ENCODE measurements around the gene KRTAP9-9.
"Not testable (repeated sequence)": the region's sequence is repeated elsewhere in the genome, so short reads cannot be mapped to it uniquely, and the experiment has no call there.

Gene KRTAP9-9

GRCh38 chr17:41255381-41256290, at the start of gene KRTAP9-9:
Gene KRTAP9-9 (plus strand): TSS chr17:41255384.
- DNase-seq: not testable (repeated sequence)

- no peak for DNase-seq
- no peak for TF ChIP-seq GATA1 (IDR thresholded peaks at IDR 0.05; ENCODE audit: low read depth, low read length)
- TF ChIP-seq POLR2A (IDR thresholded peaks at IDR 0.05; ENCODE audit: low read length): no peak
Observed at GRCh38 chr17:41211845-41212466, 43.2 kb upstream of the KRTAP9-9 start.

- DNase-seq: no peak
- TF ChIP-seq GATA1 (IDR thresholded peaks at IDR 0.05; ENCODE audit: low read depth, low read length): no peak
- TF ChIP-seq POLR2A (IDR thresholded peaks at IDR 0.05; ENCODE audit: low read length): no peak
Observed at GRCh38 chr17:41212524-41213169, 42.5 kb upstream of the KRTAP9-9 start.

GRCh38 chr17:41215681-41216080, 39.5 kb upstream of the KRTAP9-9 start:
- TF ChIP-seq POLR2A (IDR thresholded peaks at IDR 0.05; ENCODE audit: low read length) (no peak), GATA1 (IDR thresholded peaks at IDR 0.05; ENCODE audit: low read depth, low read length) (no peak)
- DNase-seq: no peak

- no peak for TF ChIP-seq POLR2A (IDR thresholded peaks at IDR 0.05; ENCODE audit: low read length)
- no peak for TF ChIP-seq GATA1 (IDR thresholded peaks at IDR 0.05; ENCODE audit: low read depth, low read length)
- no peak for DNase-seq
Observed at GRCh38 chr17:41223821-41224220, 31.4 kb upstream of the KRTAP9-9 start.

- no peak for DNase-seq
- no peak for TF ChIP-seq GATA1 (IDR thresholded peaks at IDR 0.05; ENCODE audit: low read depth, low read length)
- TF ChIP-seq POLR2A (IDR thresholded peaks at IDR 0.05; ENCODE audit: low read length): no peak
Observed at GRCh38 chr17:41226051-41226450, 29.1 kb upstream of the KRTAP9-9 start.

- not testable (repeated sequence) for DNase-seq
Observed at GRCh38 chr17:41226598-41227095, 28.5 kb upstream of the KRTAP9-9 start, which contains the start of gene KRTAP9-2. Gene KRTAP9-2 (plus strand): TSS chr17:41226648. CDS start chr17:41226655, 7 bp downstream.

GRCh38 chr17:41230094-41230493, 25.1 kb upstream of the KRTAP9-9 start:
- TF ChIP-seq POLR2A (IDR thresholded peaks at IDR 0.05; ENCODE audit: low read length) (no peak), GATA1 (IDR thresholded peaks at IDR 0.05; ENCODE audit: low read depth, low read length) (no peak)
- no peak for DNase-seq

GRCh38 chr17:41231731-41232130, 23.5 kb upstream of the KRTAP9-9 start:
- DNase-seq: no peak
- no peak for TF ChIP-seq GATA1 (IDR thresholded peaks at IDR 0.05; ENCODE audit: low read depth, low read length)
- no peak for TF ChIP-seq POLR2A (IDR thresholded peaks at IDR 0.05; ENCODE audit: low read length)

- DNase-seq: not testable (repeated sequence)
Observed at GRCh38 chr17:41232399-41233105, 22.6 kb upstream of the KRTAP9-9 start, which contains the start of gene KRTAP9-3. Gene KRTAP9-3 (plus strand): TSS chr17:41232449. CDS start chr17:41232502, 53 bp downstream.

GRCh38 chr17:41237116-41237515, 18.1 kb upstream of the KRTAP9-9 start:
- DNase-seq: not testable (repeated sequence)

GRCh38 chr17:41237949-41238437, 17.2 kb upstream of the KRTAP9-9 start, which contains the start of gene KRTAP9-8:
Gene KRTAP9-8 (plus strand): TSS chr17:41237999. CDS start chr17:41238052, 53 bp downstream.
- not testable (repeated sequence) for DNase-seq

GRCh38 chr17:41246995-41247787, 8.0 kb upstream of the KRTAP9-9 start:
- not testable (repeated sequence) for DNase-seq

GRCh38 chr17:41249637-41250240, 5.4 kb upstream of the KRTAP9-9 start, which contains the start of gene KRTAP9-4:
Gene KRTAP9-4 (plus strand): TSS chr17:41249687. CDS start chr17:41249721, 34 bp downstream.
- DNase-seq: not testable (repeated sequence)

Data from erythroblast (primary cell).